Body of pancreas (tissue), 4 donors: Measurements from ENCODE around the gene LMO1.

Source experiments
- CTCF ChIP-seq, 7 experiments: fragments of 450-650 bp in 4 of 7; fragments of 200-600 bp in 3 of 7; sonication (generic) in 3 of 7; IDR thresholded peaks; one replicate each; pipeline ENCODE4 v1.5.1; 2016 to 2019; ENCODE audit warnings: antibody characterized with exemption in 7 of 7
- POLR2A ChIP-seq, 3 donors: fragments of 450-650 bp; IDR thresholded peaks; one replicate each; pipeline ENCODE4 v1.6.1; 2016; ENCODE audit warnings: antibody characterized with exemption in 3 of 3, mild to moderate bottlenecking in 2 of 3

GRCh38 chr11:8288824-8289491 is 25.3 kb upstream of the LMO1 start:
- TF ChIP-seq CTCF (IDR thresholded peaks at IDR 0.05) (no peak), POLR2A (IDR thresholded peaks at IDR 0.05) (no peak)
